ENCODE data around the gene RGL3.
"Not testable (repeated sequence)": the region's sequence is repeated elsewhere in the genome, so short reads cannot be mapped to it uniquely, and the experiment has no call there.

The RGL3 gene

GRCh38 chr19:11418549-11419506 lies at the start of gene RGL3:
TSS of gene RGL3 (minus strand) at chr19:11419314. CDS start at chr19:11419278, 36 bp downstream.
- no peak for DNase-seq

- not testable (repeated sequence) for DNase-seq
Measured at GRCh38 chr19:11468266-11468845, 49.2 kb upstream of the RGL3 start.

GRCh38 chr19:11465600-11465999 lies 46.5 kb upstream of the RGL3 start:
- DNase-seq: no peak

GRCh38 chr19:11464333-11465265 lies 45.5 kb upstream of the RGL3 start:
- DNase-seq: no peak

- no peak for DNase-seq
Measured at GRCh38 chr19:11463391-11463790, 44.3 kb upstream of the RGL3 start.

GRCh38 chr19:11461453-11461852 lies 42.3 kb upstream of the RGL3 start:
- DNase-seq: no peak

GRCh38 chr19:11460207-11460606 lies 41.1 kb upstream of the RGL3 start:
- DNase-seq: no peak

- not testable (repeated sequence) for DNase-seq
Measured at GRCh38 chr19:11458912-11459311, 39.8 kb upstream of the RGL3 start.

- no peak for DNase-seq
Measured at GRCh38 chr19:11458236-11458900, 39.3 kb upstream of the RGL3 start.

- DNase-seq: no peak
Measured at GRCh38 chr19:11457831-11458230, 38.7 kb upstream of the RGL3 start.

- DNase-seq: no peak
Measured at GRCh38 chr19:11457115-11457514, 38.0 kb upstream of the RGL3 start.

- DNase-seq: no peak
Measured at GRCh38 chr19:11456659-11457058, 37.5 kb upstream of the RGL3 start.

- DNase-seq: not testable (repeated sequence)
Measured at GRCh38 chr19:11455233-11455554, 36.1 kb upstream of the RGL3 start.

GRCh38 chr19:11453468-11454341 lies 34.6 kb upstream of the RGL3 start:
- no peak for DNase-seq

- DNase-seq: no peak
Measured at GRCh38 chr19:11452620-11453310, 33.7 kb upstream of the RGL3 start.

- DNase-seq: no peak
Measured at GRCh38 chr19:11451871-11452619, 32.9 kb upstream of the RGL3 start.

GRCh38 chr19:11451327-11451870 lies 32.3 kb upstream of the RGL3 start:
- DNase-seq: no peak

GRCh38 chr19:11450570-11451326 lies 31.6 kb upstream of the RGL3 start:
- DNase-seq: no peak

GRCh38 chr19:11448923-11449554 lies 29.9 kb upstream of the RGL3 start:
- no peak for DNase-seq

Data from stimulated activated CD4-positive, alpha-beta T cell treated with anti-CD3 and anti-CD28 coated beads, Interleukin-12 subunit alpha, Interleukin-12 subunit beta, amount 100 ng/mL, for 4 hours (primary cell).